HEK293 (cell line): ENCODE results near the gene WWOX.

Experiments used
- CTCF ChIA-PET: fragments of 350-600 bp; formaldehyde crosslinking; extraction: SDS; loops from one replicate; lab custom pipeline; 2021; ENCODE audit warnings: antibody characterized with exemption; lab: Yijun Ruan, JAX
- POLR2A ChIA-PET: fragments of 300-600 bp; formaldehyde crosslinking; extraction: SDS; loops from one replicate; lab custom pipeline; 2020; ENCODE audit warnings: antibody characterized with exemption, inconsistent platforms; lab: Yijun Ruan, JAX
- H3K27ac ChIP-seq: fragments of 200-500 bp; sonication (Bioruptor generic); 2 replicates; pipeline ENCODE4 v1.5.1; 2014; ENCODE audit warnings: low read depth, low read length, control low read depth, inconsistent platforms; ENCODE audit errors: extremely low read depth
- H3K36me3 ChIP-seq, 2 experiments: fragments of 200-500 bp in 1 of 2; sonication (Bioruptor generic) in 1 of 2; 1 replicate in 1 of 2; 2 replicates in 1 of 2; pipeline ENCODE4 v1.5.1; 2014 to 2017; ENCODE audit warnings: inconsistent platforms in 2 of 2, low read length in 2 of 2; ENCODE audit not compliant: control insufficient read depth in 2 of 2, insufficient read depth in 1 of 2
- H3K4me1 ChIP-seq: fragments of 200-500 bp; sonication (Bioruptor generic); 2 replicates; pipeline ENCODE4 v1.5.1; 2014; ENCODE audit warnings: mild to moderate bottlenecking, low read length, inconsistent platforms; ENCODE audit not compliant: control insufficient read depth, insufficient read depth
- H3K4me3 ChIP-seq: 2 replicates; pipeline ENCODE4 v1.5.1; 2011; ENCODE audit warnings: low read depth, mild to moderate bottlenecking, control low read depth, low read length, moderate library complexity
- H3K9me3 ChIP-seq: fragments of 200-500 bp; sonication (Bioruptor generic); 2 replicates; pipeline ENCODE4 v1.5.1; 2014; ENCODE audit warnings: low read depth, low read length, inconsistent platforms; ENCODE audit not compliant: control insufficient read depth, insufficient read depth
- GFI1B ChIP-seq: fragments of 450-650 bp; formaldehyde crosslinking; IDR thresholded peaks from 2 replicates; pipeline ENCODE4 v1.5.1; 2016; ENCODE audit warnings: missing biosample characterization, missing genetic modification characterization
- GLIS2 ChIP-seq: fragments of 450-650 bp; formaldehyde crosslinking; IDR thresholded peaks from 2 replicates; pipeline ENCODE4 v1.5.1; 2016; ENCODE audit warnings: missing biosample characterization, missing genetic modification characterization
- KLF9 ChIP-seq: fragments of 450-650 bp; formaldehyde crosslinking; IDR thresholded peaks from 2 replicates; pipeline ENCODE4 v1.5.1; 2016; ENCODE audit warnings: missing biosample characterization, missing genetic modification characterization, low read depth
- MEIS1 ChIP-seq: sonication (generic); formaldehyde crosslinking; IDR thresholded peaks from 2 replicates; pipeline ENCODE4 v1.8.1; 2022; ENCODE audit warnings: missing genetic modification reagents, mild to moderate bottlenecking, borderline replicate concordance
- OVOL3 ChIP-seq: fragments of 450-650 bp; formaldehyde crosslinking; IDR thresholded peaks from 2 replicates; pipeline ENCODE4 v1.5.1; 2016; ENCODE audit warnings: missing biosample characterization, missing genetic modification characterization
- PRDM1 ChIP-seq: fragments of 450-650 bp; formaldehyde crosslinking; IDR thresholded peaks from 2 replicates; pipeline ENCODE4; 2016; ENCODE audit warnings: missing biosample characterization, missing genetic modification characterization
- ZBTB44 ChIP-seq: fragments of 450-650 bp; IDR thresholded peaks from 2 replicates; pipeline ENCODE4 v1.5.1; 2018; ENCODE audit warnings: missing biosample characterization, mild to moderate bottlenecking, missing genetic modification characterization
- ZBTB8A ChIP-seq: fragments of 450-650 bp; formaldehyde crosslinking; IDR thresholded peaks from 2 replicates; pipeline ENCODE4 v1.5.1; 2016; ENCODE audit warnings: missing biosample characterization, missing genetic modification characterization
- ZNF140 ChIP-seq: fragments of 450-650 bp; formaldehyde crosslinking; IDR thresholded peaks from 2 replicates; pipeline ENCODE4 v1.5.1; 2016; ENCODE audit warnings: missing biosample characterization, missing genetic modification characterization
- ZNF16 ChIP-seq: fragments of 450-650 bp; formaldehyde crosslinking; IDR thresholded peaks from 2 replicates; pipeline ENCODE4 v1.5.1; 2016; ENCODE audit warnings: low read depth, missing biosample characterization, missing genetic modification characterization
- ZNF214 ChIP-seq: fragments of 450-650 bp; formaldehyde crosslinking; IDR thresholded peaks from 2 replicates; pipeline ENCODE4 v1.5.1; 2017; ENCODE audit warnings: missing biosample characterization, mild to moderate bottlenecking, missing genetic modification characterization, borderline replicate concordance
- ZNF366 ChIP-seq: fragments of 450-650 bp; formaldehyde crosslinking; conservative IDR thresholded peaks from 2 replicates; pipeline ENCODE4 v1.5.1; 2016; ENCODE audit warnings: missing biosample characterization, missing genetic modification characterization
- ZNF394 ChIP-seq: fragments of 450-650 bp; formaldehyde crosslinking; IDR thresholded peaks from 2 replicates; pipeline ENCODE4 v1.5.1; 2016; ENCODE audit warnings: missing biosample characterization, missing genetic modification characterization, mild to moderate bottlenecking, moderate library complexity, borderline replicate concordance
- ZNF514 ChIP-seq: fragments of 450-650 bp; formaldehyde crosslinking; IDR thresholded peaks from 2 replicates; pipeline ENCODE4 v1.5.1; 2016; ENCODE audit warnings: missing biosample characterization, missing genetic modification characterization
- ZNF549 ChIP-seq: fragments of 450-650 bp; IDR thresholded peaks from 2 replicates; pipeline ENCODE4 v1.5.1; 2018; ENCODE audit warnings: missing biosample characterization, missing genetic modification characterization, mild to moderate bottlenecking, inconsistent platforms, moderate library complexity
- ZNF561 ChIP-seq: fragments of 450-650 bp; IDR thresholded peaks from 2 replicates; pipeline ENCODE4 v1.5.1; 2018; ENCODE audit warnings: missing biosample characterization, missing genetic modification characterization, borderline replicate concordance
- ZNF623 ChIP-seq: fragments of 450-650 bp; formaldehyde crosslinking; IDR thresholded peaks from 2 replicates; pipeline ENCODE4 v1.5.1; 2016; ENCODE audit warnings: missing biosample characterization, missing genetic modification characterization
- TF ChIP-seq, protein P1 (sequence below): fragments of 450-650 bp; formaldehyde crosslinking; IDR thresholded peaks from 2 replicates; pipeline ENCODE4 v1.5.1; 2016; ENCODE audit warnings: missing biosample characterization, missing genetic modification characterization, borderline replicate concordance
- TF ChIP-seq, protein P2 (sequence below): fragments of 450-650 bp; formaldehyde crosslinking; IDR thresholded peaks from 2 replicates; pipeline ENCODE4 v1.5.1; 2016; ENCODE audit warnings: missing biosample characterization, missing genetic modification characterization

Gene WWOX

GRCh38 chr16:78505036-78505435 lies 405.6 kb downstream of the WWOX start (continued):
- TF ChIP-seq, protein P1, sequence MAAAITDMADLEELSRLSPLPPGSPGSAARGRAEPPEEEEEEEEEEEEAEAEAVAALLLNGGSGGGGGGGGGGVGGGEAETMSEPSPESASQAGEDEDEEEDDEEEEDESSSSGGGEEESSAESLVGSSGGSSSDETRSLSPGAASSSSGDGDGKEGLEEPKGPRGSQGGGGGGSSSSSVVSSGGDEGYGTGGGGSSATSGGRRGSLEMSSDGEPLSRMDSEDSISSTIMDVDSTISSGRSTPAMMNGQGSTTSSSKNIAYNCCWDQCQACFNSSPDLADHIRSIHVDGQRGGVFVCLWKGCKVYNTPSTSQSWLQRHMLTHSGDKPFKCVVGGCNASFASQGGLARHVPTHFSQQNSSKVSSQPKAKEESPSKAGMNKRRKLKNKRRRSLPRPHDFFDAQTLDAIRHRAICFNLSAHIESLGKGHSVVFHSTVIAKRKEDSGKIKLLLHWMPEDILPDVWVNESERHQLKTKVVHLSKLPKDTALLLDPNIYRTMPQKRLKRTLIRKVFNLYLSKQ (tag by site-specific recombination): no peak
- TF ChIP-seq ZNF623 (tag by site-specific recombination) (no peak), GFI1B (no peak)

- no peak overlapping the region for H3K4me3 ChIP-seq
- H3K9me3 ChIP-seq: no peaks in the 10 kb centered on the region
- H3K36me3 ChIP-seq: no peaks in the 10 kb centered on the region
- ChIA-PET POLR2A (no interaction called here), CTCF (interaction anchor here (0.6 to 0.7 kb wide), 2 partner anchors 415 to 571 kb away, joined by 3 to 4 read pairs; no protein-coding TSS in a partner anchor)
- H3K4me1 ChIP-seq: no peaks in the 10 kb centered on the region
- no peak for TF ChIP-seq MEIS1 (CRISPR knock-in tag)
- no peak for TF ChIP-seq ZNF140 (tag by site-specific recombination)
- TF ChIP-seq ZBTB8A: no peak
- no peak for TF ChIP-seq OVOL3 (tag by site-specific recombination)
- TF ChIP-seq ZNF561 (tag by site-specific recombination): no peak
- TF ChIP-seq KLF9 (tag by site-specific recombination): no peak
- no peak for TF ChIP-seq ZNF16 (tag by site-specific recombination)
- TF ChIP-seq ZNF549 (tag by site-specific recombination): no peak
- TF ChIP-seq ZNF366 (tag by site-specific recombination): no peak
- no peak for TF ChIP-seq ZNF514 (tag by site-specific recombination)
- no peak for TF ChIP-seq PRDM1 (tag by site-specific recombination)
- no peak for TF ChIP-seq GLIS2 (tag by site-specific recombination)
- no peak for TF ChIP-seq ZBTB44 (tag by site-specific recombination)
- no peak for TF ChIP-seq ZNF394 (tag by site-specific recombination)
- TF ChIP-seq, protein P2, sequence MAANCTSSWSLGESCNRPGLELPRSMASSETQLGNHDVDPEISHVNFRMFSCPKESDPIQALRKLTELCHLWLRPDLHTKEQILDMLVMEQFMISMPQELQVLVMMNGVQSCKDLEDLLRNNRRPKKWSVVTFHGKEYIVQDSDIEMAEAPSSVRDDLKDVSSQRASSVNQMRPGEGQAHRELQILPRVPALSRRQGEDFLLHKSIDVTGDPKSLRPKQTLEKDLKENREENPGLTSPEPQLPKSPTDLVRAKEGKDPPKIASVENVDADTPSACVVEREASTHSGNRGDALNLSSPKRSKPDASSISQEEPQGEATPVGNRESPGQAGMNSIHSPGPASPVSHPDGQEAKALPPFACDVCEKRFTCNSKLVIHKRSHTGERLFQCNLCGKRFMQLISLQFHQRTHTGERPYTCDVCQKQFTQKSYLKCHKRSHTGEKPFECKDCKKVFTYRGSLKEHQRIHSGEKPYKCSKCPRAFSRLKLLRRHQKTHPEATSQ: no peak
- no peak for TF ChIP-seq ZNF214
- H3K27ac ChIP-seq: no peak overlapping the region
Observed at GRCh38 chr16:78505544-78506366, 406.3 kb downstream of the WWOX start.
